WTC11 (cell line): ENCODE measurements around the gene DPY30. TPM values are rescaled to one million over a fixed set of nuclear protein-coding genes. Genes with fewer than 3 reads are reported as not detected.

Experiments used
- ATAC-seq: fragments of 200-7000 bp; cut with Tn5 transposase; 2 replicates; pipeline ENCODE4 v1.10.0; 2021; ENCODE audit warnings: mild to moderate bottlenecking, moderate library complexity
- CTCF ChIA-PET: fragments of 300-600 bp; sonication (Branson Sonifier 250); formaldehyde crosslinking; loops from one replicate; lab custom pipeline; 2021; ENCODE audit warnings: antibody characterized with exemption; lab: Charles Lee
- POLR2A ChIA-PET: fragments of 350-600 bp; sonication (Branson Sonifier 250); formaldehyde crosslinking; loops from one replicate; lab custom pipeline; 2021; ENCODE audit warnings: antibody characterized with exemption; lab: Charles Lee
- DNase-seq: peaks from one replicate; pipeline ENCODE4 v3.0.0; 2021; ENCODE audit warnings: low spot score
- H3K27ac Mint-ChIP-seq: 2 replicates; pipeline ENCODE4 v1.8.0; 2021; ENCODE audit warnings: mixed read lengths
- H3K27me3 Mint-ChIP-seq: 2 replicates; pipeline ENCODE4 v1.8.0; 2021; ENCODE audit warnings: low read depth, mild to moderate bottlenecking, moderate library complexity, mixed read lengths
- H3K36me3 Mint-ChIP-seq: 2 replicates; pipeline ENCODE4 v1.8.0; 2021; ENCODE audit warnings: mixed read lengths
- H3K4me1 Mint-ChIP-seq: 2 replicates; pipeline ENCODE4 v1.8.0; 2022; ENCODE audit warnings: mixed read lengths
- H3K4me3 Mint-ChIP-seq: 2 replicates; pipeline ENCODE4 v1.8.0; 2021; ENCODE audit warnings: mild to moderate bottlenecking, moderate library complexity, mixed read lengths
- H3K9me3 Mint-ChIP-seq: 2 replicates; pipeline ENCODE4 v1.8.0; 2021; ENCODE audit warnings: mixed read lengths
- ATF2 ChIP-seq: sonication (generic); formaldehyde crosslinking; IDR thresholded peaks from 2 replicates; pipeline ENCODE4 v1.8.1; 2022; ENCODE audit warnings: low read depth, missing genetic modification reagents, borderline replicate concordance
- CREM ChIP-seq: sonication (generic); formaldehyde crosslinking; IDR thresholded peaks from 2 replicates; pipeline ENCODE4 v1.8.1; 2022; ENCODE audit warnings: mild to moderate bottlenecking, missing genetic modification reagents, moderate library complexity
- FOXK1 ChIP-seq: sonication (generic); formaldehyde crosslinking; IDR thresholded peaks from 2 replicates; pipeline ENCODE4 v1.8.0; 2022; ENCODE audit warnings: mild to moderate bottlenecking, moderate library complexity, missing genetic modification reagents
- FOXP1 ChIP-seq: sonication (generic); formaldehyde crosslinking; IDR thresholded peaks from 2 replicates; pipeline ENCODE4 v1.8.0; 2022; ENCODE audit warnings: missing genetic modification reagents, mild to moderate bottlenecking, moderate library complexity, borderline replicate concordance
- NFATC4 ChIP-seq: fragments of 250-450 bp; sonication (Bioruptor Pico); IDR thresholded peaks from 2 replicates; pipeline ENCODE4 v1.9.0; 2021; ENCODE audit warnings: mild to moderate bottlenecking
- NFYB ChIP-seq: sonication (generic); formaldehyde crosslinking; conservative IDR thresholded peaks from 2 replicates; pipeline ENCODE4 v1.8.0; 2022; ENCODE audit warnings: low read depth, missing genetic modification reagents
- NR1H2 ChIP-seq: sonication (generic); formaldehyde crosslinking; IDR thresholded peaks from 2 replicates; pipeline ENCODE4 v1.9.0; 2021; ENCODE audit warnings: mild to moderate bottlenecking, moderate library complexity, missing genetic modification reagents
- NR3C1 ChIP-seq: sonication (generic); formaldehyde crosslinking; conservative IDR thresholded peaks from 2 replicates; pipeline ENCODE4 v1.8.1; 2023; ENCODE audit warnings: low read depth, mild to moderate bottlenecking, missing genetic modification reagents
- RELA ChIP-seq: sonication (generic); formaldehyde crosslinking; IDR thresholded peaks from 2 replicates; pipeline ENCODE4 v1.8.1; 2022; ENCODE audit warnings: missing genetic modification reagents, mild to moderate bottlenecking, borderline replicate concordance
- SMAD4 ChIP-seq: sonication (generic); formaldehyde crosslinking; IDR thresholded peaks from 2 replicates; pipeline ENCODE4 v1.8.0; 2022; ENCODE audit warnings: mild to moderate bottlenecking, missing genetic modification reagents
- TP53 ChIP-seq: sonication (generic); formaldehyde crosslinking; IDR thresholded peaks from 2 replicates; pipeline ENCODE4 v1.8.1; 2023; ENCODE audit warnings: mild to moderate bottlenecking, missing genetic modification reagents
- ZNF138 ChIP-seq: sonication (generic); formaldehyde crosslinking; conservative IDR thresholded peaks from 2 replicates; pipeline ENCODE4 v1.8.1; 2022; ENCODE audit warnings: mild to moderate bottlenecking, moderate library complexity, missing genetic modification reagents
- ZNF219 ChIP-seq: sonication (generic); formaldehyde crosslinking; IDR thresholded peaks from 2 replicates; pipeline ENCODE4 v1.8.0; 2023; ENCODE audit warnings: missing genetic modification reagents, mild to moderate bottlenecking, borderline replicate concordance
- ZNF263 ChIP-seq: sonication (generic); formaldehyde crosslinking; IDR thresholded peaks from 2 replicates; pipeline ENCODE4 v1.8.1; 2022; ENCODE audit warnings: low read depth, mild to moderate bottlenecking, moderate library complexity, missing genetic modification reagents
- ZNF425 ChIP-seq: fragments of 250-450 bp; sonication (Bioruptor Pico); conservative IDR thresholded peaks from 2 replicates; pipeline ENCODE4 v1.9.0; 2021; ENCODE audit warnings: mild to moderate bottlenecking
- ZNF512 ChIP-seq: sonication (generic); formaldehyde crosslinking; IDR thresholded peaks from 2 replicates; pipeline ENCODE4 v1.8.1; 2022; ENCODE audit warnings: missing genetic modification reagents, borderline replicate concordance
- total RNA-seq: library from RNA; stranded (reverse); gene quantifications from 3 replicates; pipeline ENCODE4 v1.2.3, GENCODE V29; 2021
- TF ChIP-seq, protein P1 (sequence below): sonication (generic); formaldehyde crosslinking; IDR thresholded peaks from 2 replicates; pipeline ENCODE4 v1.8.0; 2023; ENCODE audit warnings: missing genetic modification reagents
- TF ChIP-seq, protein P2 (sequence below): sonication (generic); formaldehyde crosslinking; IDR thresholded peaks from 2 replicates; pipeline ENCODE4 v1.8.1; 2022; ENCODE audit warnings: low read depth, mild to moderate bottlenecking, moderate library complexity, missing genetic modification reagents, borderline replicate concordance
- TF ChIP-seq, protein P3 (sequence below): sonication (generic); formaldehyde crosslinking; IDR thresholded peaks from 2 replicates; pipeline ENCODE4 v1.8.0; 2022; ENCODE audit warnings: mild to moderate bottlenecking, missing genetic modification reagents

The DPY30 gene
- total RNA-seq, 1 experiment from 2014 or later = 116 TPM

GRCh38 chr2:31998731-31999383 is 40.7 kb downstream of the DPY30 start:
- TF ChIP-seq, protein P1, sequence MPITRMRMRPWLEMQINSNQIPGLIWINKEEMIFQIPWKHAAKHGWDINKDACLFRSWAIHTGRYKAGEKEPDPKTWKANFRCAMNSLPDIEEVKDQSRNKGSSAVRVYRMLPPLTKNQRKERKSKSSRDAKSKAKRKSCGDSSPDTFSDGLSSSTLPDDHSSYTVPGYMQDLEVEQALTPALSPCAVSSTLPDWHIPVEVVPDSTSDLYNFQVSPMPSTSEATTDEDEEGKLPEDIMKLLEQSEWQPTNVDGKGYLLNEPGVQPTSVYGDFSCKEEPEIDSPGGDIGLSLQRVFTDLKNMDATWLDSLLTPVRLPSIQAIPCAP (CRISPR knock-in tag) = no peak
- no peak for TF ChIP-seq ZNF219 (CRISPR knock-in tag)
- CTCF ChIA-PET = no interaction called here
- Mint-ChIP-seq H3K4me3 (no peak overlapping the region), H3K27ac (peak overlapping the region; percentile 0), H3K36me3 (no peaks in the 10 kb centered on the region), H3K27me3 (no peaks in the 10 kb centered on the region), H3K4me1 (peaks cover 17% of the 10 kb centered on the region), H3K9me3 (no peaks in the 10 kb centered on the region)
- ATAC-seq = no peak
- DNase-seq = no peak
- POLR2A ChIA-PET = no interaction called here

DNA sequence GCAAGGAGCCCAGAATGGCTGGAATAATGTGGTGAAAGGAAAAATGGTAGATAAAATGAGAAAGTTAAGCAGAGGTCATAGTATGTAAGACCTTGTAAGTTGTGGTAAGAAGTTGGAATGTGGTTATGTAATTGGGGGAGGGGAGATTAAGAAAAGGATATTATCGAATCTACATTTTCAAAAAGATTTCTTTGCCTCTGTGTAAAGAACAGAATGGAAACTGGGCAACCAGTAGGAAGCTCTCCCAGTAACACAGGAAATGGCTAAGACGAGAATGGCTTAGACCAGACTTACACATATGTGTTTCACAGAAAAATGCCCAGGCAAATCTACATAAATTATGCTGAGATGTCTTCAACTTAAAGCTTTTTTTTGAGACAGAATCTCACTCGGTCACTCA is 42.0 kb downstream of the DPY30 start:
- H3K4me3 Mint-ChIP-seq = no peak overlapping the region
- H3K36me3 Mint-ChIP-seq = no peaks in the 10 kb centered on the region
- POLR2A ChIA-PET = interaction anchor here (1.0 kb wide), 1 partner anchor 148 kb away, joined by 3 read pairs; no protein-coding TSS in a partner anchor
- no peaks in the 10 kb centered on the region for H3K9me3 Mint-ChIP-seq
- ATAC-seq (no peak), DNase-seq (no peak)
- H3K27ac Mint-ChIP-seq = peak overlapping the region; percentile 28
- H3K4me1 Mint-ChIP-seq = peaks cover 17% of the 10 kb centered on the region
- no peak for TF ChIP-seq TP53 (CRISPR knock-in tag)
- TF ChIP-seq ZNF512 (CRISPR knock-in tag) = no peak
- TF ChIP-seq, protein P2, sequence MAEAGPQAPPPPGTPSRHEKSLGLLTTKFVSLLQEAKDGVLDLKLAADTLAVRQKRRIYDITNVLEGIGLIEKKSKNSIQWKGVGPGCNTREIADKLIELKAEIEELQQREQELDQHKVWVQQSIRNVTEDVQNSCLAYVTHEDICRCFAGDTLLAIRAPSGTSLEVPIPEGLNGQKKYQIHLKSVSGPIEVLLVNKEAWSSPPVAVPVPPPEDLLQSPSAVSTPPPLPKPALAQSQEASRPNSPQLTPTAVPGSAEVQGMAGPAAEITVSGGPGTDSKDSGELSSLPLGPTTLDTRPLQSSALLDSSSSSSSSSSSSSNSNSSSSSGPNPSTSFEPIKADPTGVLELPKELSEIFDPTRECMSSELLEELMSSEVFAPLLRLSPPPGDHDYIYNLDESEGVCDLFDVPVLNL (CRISPR knock-in tag) = no peak
- no peak for TF ChIP-seq ATF2 (CRISPR knock-in tag)
- TF ChIP-seq SMAD4 (CRISPR knock-in tag) = no peak
- no peak for TF ChIP-seq NFATC4 (CRISPR knock-in tag)
- no peak for TF ChIP-seq NFYB (CRISPR knock-in tag)
- no peak for TF ChIP-seq FOXP1
- TF ChIP-seq, protein P3, sequence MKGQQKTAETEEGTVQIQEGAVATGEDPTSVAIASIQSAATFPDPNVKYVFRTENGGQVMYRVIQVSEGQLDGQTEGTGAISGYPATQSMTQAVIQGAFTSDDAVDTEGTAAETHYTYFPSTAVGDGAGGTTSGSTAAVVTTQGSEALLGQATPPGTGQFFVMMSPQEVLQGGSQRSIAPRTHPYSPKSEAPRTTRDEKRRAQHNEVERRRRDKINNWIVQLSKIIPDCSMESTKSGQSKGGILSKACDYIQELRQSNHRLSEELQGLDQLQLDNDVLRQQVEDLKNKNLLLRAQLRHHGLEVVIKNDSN (CRISPR knock-in tag) = no peak
- no peak for TF ChIP-seq NR3C1 (CRISPR knock-in tag)
- no peak for TF ChIP-seq ZNF425
- TF ChIP-seq NR1H2 (CRISPR knock-in tag) = no peak
- no peak for TF ChIP-seq ZNF263 (CRISPR knock-in tag)
- no peak for TF ChIP-seq CREM (CRISPR knock-in tag)
- TF ChIP-seq RELA (CRISPR knock-in tag) = no peak
- TF ChIP-seq ZNF138 (CRISPR knock-in tag) = no peak
- TF ChIP-seq FOXK1 (CRISPR knock-in tag) = no peak
- no peaks in the 10 kb centered on the region for H3K27me3 Mint-ChIP-seq
- CTCF ChIA-PET = no interaction called here
